ENCODE results near the gene ADISSP.

GRCh38 chr20:3804254-3804751 lies 36.8 kb upstream of the ADISSP start:
- TF ChIP-seq CTCF (IDR thresholded peaks at IDR 0.05) (no peak), POLR2A (IDR thresholded peaks at IDR 0.05) (no peak)

Measured in heart left ventricle (tissue), 13 donors.